Retinal pigment epithelial cell (primary cell): ENCODE results near the gene CD9.
A peak's percentile ranks its signal among the peaks of the same experiment; 100 is the strongest.

Experiments
- DNase-seq: peaks from one replicate; pipeline ENCODE4 v3.0.0-alpha.2; 2010; ENCODE audit warnings: low read depth
- H3K4me3 ChIP-seq: 2 replicates; pipeline ENCODE4 v1.5.1; 2011; ENCODE audit warnings: mild to moderate bottlenecking, low read length, control low read depth, moderate library complexity
- TF ChIP-seq, protein P1 (sequence below): conservative IDR thresholded peaks from 2 replicates; pipeline ENCODE4 v1.5.1; 2011; ENCODE audit warnings: low read depth, low read length, control low read depth, inconsistent platforms

The CD9 gene

DNA sequence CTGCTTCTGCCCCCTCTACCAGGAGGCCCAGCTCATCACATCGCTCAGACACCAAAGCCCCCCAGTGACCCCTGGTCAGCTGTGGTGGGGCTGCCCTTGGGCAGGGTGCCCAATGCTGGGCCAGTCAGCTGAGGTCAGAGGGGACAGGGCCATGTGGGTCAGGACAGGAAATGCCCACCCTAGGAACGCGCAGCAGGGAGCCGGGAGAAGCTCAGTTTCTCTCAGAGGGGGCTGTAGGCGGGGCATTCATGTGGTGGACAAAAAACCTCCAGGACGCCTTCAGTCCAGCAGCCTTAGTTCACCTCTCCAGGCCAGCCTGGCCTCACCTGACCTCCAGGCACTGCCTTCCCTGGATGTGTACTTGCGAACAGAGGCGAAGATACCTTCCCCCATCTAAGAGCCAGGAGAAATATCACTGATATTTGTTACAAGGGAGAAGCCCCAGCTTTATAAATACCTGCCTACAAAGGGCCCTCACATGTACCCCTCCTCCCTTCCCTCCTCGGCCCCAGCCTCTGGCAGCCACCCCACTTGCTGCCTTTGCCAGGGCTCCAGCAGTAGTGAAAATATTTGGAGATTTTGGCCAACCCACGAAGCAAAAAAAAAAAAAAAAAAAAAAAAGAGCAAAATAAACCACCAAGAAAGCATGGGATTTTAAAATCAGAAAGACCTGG lies 68.4 kb downstream of the CD9 start:
- H3K4me3 ChIP-seq, result no peak overlapping the region
- TF ChIP-seq, protein P1, sequence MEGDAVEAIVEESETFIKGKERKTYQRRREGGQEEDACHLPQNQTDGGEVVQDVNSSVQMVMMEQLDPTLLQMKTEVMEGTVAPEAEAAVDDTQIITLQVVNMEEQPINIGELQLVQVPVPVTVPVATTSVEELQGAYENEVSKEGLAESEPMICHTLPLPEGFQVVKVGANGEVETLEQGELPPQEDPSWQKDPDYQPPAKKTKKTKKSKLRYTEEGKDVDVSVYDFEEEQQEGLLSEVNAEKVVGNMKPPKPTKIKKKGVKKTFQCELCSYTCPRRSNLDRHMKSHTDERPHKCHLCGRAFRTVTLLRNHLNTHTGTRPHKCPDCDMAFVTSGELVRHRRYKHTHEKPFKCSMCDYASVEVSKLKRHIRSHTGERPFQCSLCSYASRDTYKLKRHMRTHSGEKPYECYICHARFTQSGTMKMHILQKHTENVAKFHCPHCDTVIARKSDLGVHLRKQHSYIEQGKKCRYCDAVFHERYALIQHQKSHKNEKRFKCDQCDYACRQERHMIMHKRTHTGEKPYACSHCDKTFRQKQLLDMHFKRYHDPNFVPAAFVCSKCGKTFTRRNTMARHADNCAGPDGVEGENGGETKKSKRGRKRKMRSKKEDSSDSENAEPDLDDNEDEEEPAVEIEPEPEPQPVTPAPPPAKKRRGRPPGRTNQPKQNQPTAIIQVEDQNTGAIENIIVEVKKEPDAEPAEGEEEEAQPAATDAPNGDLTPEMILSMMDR, result no peak
- DNase-seq, result no peak

DNA sequence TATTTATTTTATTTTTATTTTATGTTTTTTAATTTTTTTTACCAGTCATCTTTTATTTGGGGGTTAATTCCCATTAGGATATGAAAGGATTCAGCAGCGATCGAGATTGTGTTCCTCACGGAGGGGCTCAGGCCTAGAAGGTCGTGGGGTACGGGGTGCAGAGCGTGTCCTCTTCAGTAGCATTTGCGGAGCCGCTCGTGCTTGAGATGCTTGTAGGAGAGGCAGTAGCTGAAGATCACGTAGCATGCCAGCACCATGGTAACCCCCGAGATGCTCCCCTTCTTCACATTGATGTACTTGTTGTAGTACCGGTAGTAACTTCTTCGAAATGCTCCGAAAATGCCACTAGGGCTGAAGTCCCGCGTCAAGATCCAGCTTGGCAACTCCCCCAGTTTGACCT lies 69.8 kb downstream of the CD9 start:
- H3K4me3 ChIP-seq, result no peak overlapping the region
- TF ChIP-seq, protein P1, result no peak
- DNase-seq, result no peak

GRCh38 chr12:6271281-6271680 lies 71.1 kb downstream of the CD9 start:
- no peak for DNase-seq
- TF ChIP-seq, protein P1, result no peak
- H3K4me3 ChIP-seq, result no peak overlapping the region

GRCh38 chr12:6272300-6273204 lies 72.4 kb downstream of the CD9 start:
- no peak for DNase-seq
- TF ChIP-seq, protein P1, result no peak
- no peak overlapping the region for H3K4me3 ChIP-seq

DNA sequence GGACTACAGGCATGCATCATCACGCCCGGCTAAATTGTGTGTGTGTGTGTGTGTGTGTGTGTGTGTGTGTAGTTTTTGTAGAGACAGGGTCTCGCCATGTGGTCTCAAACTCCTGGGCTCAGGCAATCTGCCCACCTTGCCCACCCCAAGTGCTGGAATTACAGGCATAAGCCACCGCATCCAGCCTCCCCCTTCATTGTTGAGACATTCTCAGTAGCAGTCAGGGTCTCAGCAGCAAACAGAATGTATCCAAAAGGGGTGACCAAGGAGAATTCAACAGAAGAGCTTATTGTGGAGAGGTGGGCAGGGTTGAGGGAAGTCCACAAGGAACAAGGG lies 73.0 kb downstream of the CD9 start:
- H3K4me3 ChIP-seq, result no peak overlapping the region
- no peak for DNase-seq
- TF ChIP-seq, protein P1, result no peak

- TF ChIP-seq, protein P1, result peak; percentile 25
- DNase-seq, result no peak
- H3K4me3 ChIP-seq, result no peak overlapping the region
These were observed 73.5 kb downstream of the CD9 start for GRCh38 chr12:6273541-6274230.
